ENCODE measurements around the gene CALR3.

CALR3 gene

DNA sequence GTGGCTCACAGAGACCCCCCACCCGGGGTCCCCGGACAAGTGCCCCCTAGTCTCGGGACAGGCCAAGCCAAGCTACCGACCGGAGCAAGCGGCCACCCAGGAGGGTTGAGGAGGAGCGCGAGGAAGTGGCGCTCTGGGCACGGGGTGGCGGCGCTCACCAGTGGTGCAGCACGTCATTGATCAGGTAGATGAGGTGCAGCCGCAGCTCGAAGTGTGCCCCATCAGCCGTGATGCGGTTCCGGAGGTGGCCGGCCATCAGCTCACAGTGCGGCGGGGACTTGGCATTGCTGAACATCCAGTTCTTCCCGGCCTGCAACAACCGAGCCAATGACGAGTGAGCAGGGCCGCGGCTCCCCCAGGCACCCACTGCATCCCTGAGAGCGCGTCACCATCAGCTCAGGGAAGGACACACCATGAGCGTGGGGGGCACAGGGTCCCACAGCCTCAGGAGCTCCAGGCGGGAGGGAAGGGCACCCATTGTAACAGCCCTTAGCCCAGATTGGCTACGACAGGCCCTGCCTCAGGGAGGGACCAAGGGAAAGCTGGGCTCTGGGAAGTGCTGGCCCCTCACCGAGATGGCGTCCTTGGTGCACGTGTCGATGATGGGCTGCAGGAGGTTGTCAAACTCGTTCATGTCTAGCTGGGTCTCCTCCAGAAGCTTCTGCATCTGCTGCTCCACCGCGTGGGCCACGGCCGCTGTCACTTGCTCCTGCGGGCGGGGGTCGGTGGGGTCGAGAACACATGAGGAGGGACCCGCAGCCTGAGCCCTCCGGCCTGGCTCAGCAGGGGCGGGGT lies 36.7 kb upstream of the CALR3 start:
- TF ChIP-seq TAF1 (IDR thresholded peaks at IDR 0.05; ENCODE audit: borderline replicate concordance, insufficient read depth, low read length) (no peak), FOXP2 (optimal IDR thresholded peaks at IDR 0.05; ENCODE audit: borderline replicate concordance, extremely low read depth, extremely low read length, insufficient read depth) (no peak), POLR2AphosphoS5 (IDR thresholded peaks at IDR 0.05; ENCODE audit: low read depth, low read length) (no peak), SIN3A (IDR thresholded peaks at IDR 0.05; ENCODE audit: borderline replicate concordance, insufficient read depth, low read length) (no peak)
- TF ChIP-seq, protein P1, sequence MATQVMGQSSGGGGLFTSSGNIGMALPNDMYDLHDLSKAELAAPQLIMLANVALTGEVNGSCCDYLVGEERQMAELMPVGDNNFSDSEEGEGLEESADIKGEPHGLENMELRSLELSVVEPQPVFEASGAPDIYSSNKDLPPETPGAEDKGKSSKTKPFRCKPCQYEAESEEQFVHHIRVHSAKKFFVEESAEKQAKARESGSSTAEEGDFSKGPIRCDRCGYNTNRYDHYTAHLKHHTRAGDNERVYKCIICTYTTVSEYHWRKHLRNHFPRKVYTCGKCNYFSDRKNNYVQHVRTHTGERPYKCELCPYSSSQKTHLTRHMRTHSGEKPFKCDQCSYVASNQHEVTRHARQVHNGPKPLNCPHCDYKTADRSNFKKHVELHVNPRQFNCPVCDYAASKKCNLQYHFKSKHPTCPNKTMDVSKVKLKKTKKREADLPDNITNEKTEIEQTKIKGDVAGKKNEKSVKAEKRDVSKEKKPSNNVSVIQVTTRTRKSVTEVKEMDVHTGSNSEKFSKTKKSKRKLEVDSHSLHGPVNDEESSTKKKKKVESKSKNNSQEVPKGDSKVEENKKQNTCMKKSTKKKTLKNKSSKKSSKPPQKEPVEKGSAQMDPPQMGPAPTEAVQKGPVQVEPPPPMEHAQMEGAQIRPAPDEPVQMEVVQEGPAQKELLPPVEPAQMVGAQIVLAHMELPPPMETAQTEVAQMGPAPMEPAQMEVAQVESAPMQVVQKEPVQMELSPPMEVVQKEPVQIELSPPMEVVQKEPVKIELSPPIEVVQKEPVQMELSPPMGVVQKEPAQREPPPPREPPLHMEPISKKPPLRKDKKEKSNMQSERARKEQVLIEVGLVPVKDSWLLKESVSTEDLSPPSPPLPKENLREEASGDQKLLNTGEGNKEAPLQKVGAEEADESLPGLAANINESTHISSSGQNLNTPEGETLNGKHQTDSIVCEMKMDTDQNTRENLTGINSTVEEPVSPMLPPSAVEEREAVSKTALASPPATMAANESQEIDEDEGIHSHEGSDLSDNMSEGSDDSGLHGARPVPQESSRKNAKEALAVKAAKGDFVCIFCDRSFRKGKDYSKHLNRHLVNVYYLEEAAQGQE (IDR thresholded peaks at IDR 0.05; ENCODE audit: insufficient read depth in 1 of 2, low read depth in 2 of 2, low read length in 2 of 2) = no peak

DNA sequence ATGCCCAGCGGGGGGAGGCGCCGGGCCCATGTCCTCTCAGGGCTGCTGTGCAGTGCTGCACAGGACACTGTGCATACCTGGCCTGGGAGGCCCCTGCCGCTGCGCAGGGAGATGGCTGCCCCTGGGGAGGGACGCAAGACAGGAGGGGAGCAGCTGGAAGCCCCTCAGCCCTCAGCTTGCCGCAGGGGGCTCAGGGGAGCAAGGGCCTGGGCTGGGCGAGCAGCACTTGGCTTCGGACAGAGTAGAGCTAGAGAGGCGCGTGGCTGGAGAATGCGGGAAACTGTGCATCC lies 35.4 kb upstream of the CALR3 start:
- TF ChIP-seq TAF1 (IDR thresholded peaks at IDR 0.05; ENCODE audit: borderline replicate concordance, insufficient read depth, low read length) = no peak
- no peak for TF ChIP-seq POLR2AphosphoS5 (IDR thresholded peaks at IDR 0.05; ENCODE audit: low read depth, low read length)
- TF ChIP-seq SIN3A (IDR thresholded peaks at IDR 0.05; ENCODE audit: borderline replicate concordance, insufficient read depth, low read length) = no peak
- TF ChIP-seq FOXP2 (optimal IDR thresholded peaks at IDR 0.05; ENCODE audit: borderline replicate concordance, extremely low read depth, extremely low read length, insufficient read depth) = no peak
- TF ChIP-seq, protein P1 (IDR thresholded peaks at IDR 0.05; ENCODE audit: insufficient read depth in 1 of 2, low read depth in 2 of 2, low read length in 2 of 2) = no peak

DNA sequence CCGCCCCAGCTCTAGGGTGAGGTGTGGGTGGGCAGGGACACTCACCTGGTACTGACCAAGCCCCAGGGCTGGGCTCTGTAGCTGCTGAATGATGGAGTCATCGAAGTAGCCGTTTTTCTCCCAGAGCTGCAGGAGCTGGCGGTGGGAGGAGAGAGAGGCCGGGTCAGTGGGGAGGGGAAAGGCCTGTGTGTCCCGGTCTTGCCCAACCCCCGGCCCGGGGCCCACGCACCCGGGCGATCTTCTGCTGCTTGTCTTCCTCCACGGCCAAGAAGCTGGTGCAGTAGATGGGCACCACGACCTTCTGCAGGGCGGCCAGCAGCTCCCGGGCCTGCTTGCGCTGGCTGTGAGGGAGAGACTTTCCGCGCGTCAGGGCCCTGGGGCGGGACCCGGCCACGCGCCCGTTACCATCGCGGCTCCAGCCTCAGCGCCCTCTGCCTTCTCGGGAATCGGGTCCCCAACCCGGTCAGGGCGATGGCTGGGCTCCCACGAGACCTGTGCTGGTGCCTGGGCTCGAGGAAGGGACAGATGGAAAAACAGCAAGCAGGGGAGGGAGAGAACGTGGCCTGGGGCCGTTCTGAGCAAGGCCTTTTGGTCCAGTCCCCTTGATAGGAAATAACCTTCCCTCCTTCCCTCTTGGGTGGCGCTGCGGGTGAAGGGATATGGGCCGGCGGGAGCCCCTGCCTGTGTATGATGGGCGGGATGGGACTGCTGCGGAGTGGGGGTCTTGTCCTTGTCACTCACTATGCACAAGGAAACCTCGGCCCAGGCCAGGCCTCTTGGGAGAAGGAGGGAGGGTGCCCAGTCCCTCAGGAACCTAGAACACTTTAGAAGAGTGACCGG lies 34.8 kb upstream of the CALR3 start:
- TF ChIP-seq FOXP2 (optimal IDR thresholded peaks at IDR 0.05; ENCODE audit: borderline replicate concordance, extremely low read depth, extremely low read length, insufficient read depth) (no peak), TAF1 (IDR thresholded peaks at IDR 0.05; ENCODE audit: borderline replicate concordance, insufficient read depth, low read length) (no peak), POLR2AphosphoS5 (IDR thresholded peaks at IDR 0.05; ENCODE audit: low read depth, low read length) (no peak), SIN3A (IDR thresholded peaks at IDR 0.05; ENCODE audit: borderline replicate concordance, insufficient read depth, low read length) (no peak)
- TF ChIP-seq, protein P1 (IDR thresholded peaks at IDR 0.05; ENCODE audit: insufficient read depth in 1 of 2, low read depth in 2 of 2, low read length in 2 of 2) = no peak

DNA sequence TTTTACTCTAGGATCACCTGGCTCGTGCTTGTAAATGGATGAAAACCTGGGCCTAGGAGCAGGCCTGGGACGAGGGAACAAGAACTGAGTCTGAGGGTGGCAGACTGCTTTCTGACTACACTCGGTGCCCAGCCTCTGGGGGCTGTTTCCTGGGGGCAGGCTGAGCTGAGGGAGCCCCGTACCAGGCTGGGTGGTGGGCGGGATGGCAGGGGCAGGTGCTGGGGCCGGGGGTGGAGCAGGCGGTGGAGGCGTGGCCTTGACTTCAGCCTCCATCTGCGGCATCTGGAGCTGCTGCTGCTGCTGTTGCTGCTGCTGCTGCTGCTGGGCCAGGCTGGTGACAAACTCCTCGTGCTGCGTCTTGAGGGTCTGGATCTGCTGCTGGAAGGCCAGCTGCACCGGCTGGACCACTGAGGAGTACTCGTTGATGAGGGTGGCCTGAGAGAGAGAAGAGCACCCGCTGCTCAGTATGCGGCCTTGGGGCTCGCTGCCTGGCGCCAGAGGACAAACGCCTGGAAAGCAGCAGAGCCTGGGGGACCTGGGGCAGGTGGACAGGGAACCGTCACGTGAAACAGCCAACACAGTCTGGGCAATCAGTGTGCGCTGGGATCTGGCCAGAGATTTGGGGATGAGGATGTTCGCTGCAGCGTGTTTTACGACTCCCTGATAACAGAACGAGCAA lies 33.6 kb upstream of the CALR3 start:
- TF ChIP-seq TAF1 (IDR thresholded peaks at IDR 0.05; ENCODE audit: borderline replicate concordance, insufficient read depth, low read length) (no peak), POLR2AphosphoS5 (IDR thresholded peaks at IDR 0.05; ENCODE audit: low read depth, low read length) (no peak), FOXP2 (optimal IDR thresholded peaks at IDR 0.05; ENCODE audit: borderline replicate concordance, extremely low read depth, extremely low read length, insufficient read depth) (no peak), SIN3A (IDR thresholded peaks at IDR 0.05; ENCODE audit: borderline replicate concordance, insufficient read depth, low read length) (no peak)

DNA sequence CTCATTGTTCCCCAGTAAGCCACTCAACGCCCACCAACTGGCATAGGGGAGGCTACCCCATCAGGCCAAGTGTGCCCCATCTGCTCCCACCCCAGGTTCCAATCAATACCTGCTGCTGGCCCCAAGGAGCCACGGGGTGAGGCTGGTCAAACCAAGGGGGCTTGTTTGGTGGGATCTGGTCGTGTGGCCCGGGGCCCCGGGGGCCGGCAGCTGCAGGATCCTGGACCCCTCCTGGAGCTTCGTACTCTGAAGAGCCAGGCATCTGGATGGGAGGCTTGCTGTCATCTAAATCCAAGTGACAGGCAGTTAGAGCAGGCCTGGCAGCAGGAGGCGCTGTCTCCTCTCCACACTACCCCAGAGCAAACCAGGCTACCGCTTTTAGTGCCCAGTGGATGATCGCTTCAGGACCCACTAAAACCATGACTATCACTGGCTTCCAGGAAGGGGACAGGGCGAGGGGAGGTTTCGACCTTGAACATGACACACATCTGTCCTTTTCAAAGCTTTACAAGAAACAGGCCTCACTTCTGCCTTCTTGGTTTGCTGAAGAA lies 32.1 kb upstream of the CALR3 start:
- TF ChIP-seq, protein P1 (IDR thresholded peaks at IDR 0.05; ENCODE audit: insufficient read depth in 1 of 2, low read depth in 2 of 2, low read length in 2 of 2) = no peak
- no peak for TF ChIP-seq POLR2AphosphoS5 (IDR thresholded peaks at IDR 0.05; ENCODE audit: low read depth, low read length)
- TF ChIP-seq SIN3A (IDR thresholded peaks at IDR 0.05; ENCODE audit: borderline replicate concordance, insufficient read depth, low read length) = no peak
- TF ChIP-seq FOXP2 (optimal IDR thresholded peaks at IDR 0.05; ENCODE audit: borderline replicate concordance, extremely low read depth, extremely low read length, insufficient read depth) = no peak
- TF ChIP-seq TAF1 (IDR thresholded peaks at IDR 0.05; ENCODE audit: borderline replicate concordance, insufficient read depth, low read length) = no peak
